K562 (cell line): ENCODE data around the gene RFC5. TPM values are rescaled to one million over a fixed set of nuclear protein-coding genes. Genes with fewer than 3 reads are reported as not detected.

Source experiments
- ILK ChIP-seq: fragments of 450-650 bp; IDR thresholded peaks from 2 replicates; pipeline ENCODE4 v1.6.1; 2016; ENCODE audit warnings: missing genetic modification characterization, low read depth, mild to moderate bottlenecking, missing compliant biosample characterization, moderate library complexity, borderline replicate concordance
- ZNF780A ChIP-seq: fragments of 250-450 bp; sonication (Bioruptor Pico); IDR thresholded peaks from 2 replicates; pipeline ENCODE4 v1.5.0; 2021; ENCODE audit warnings: mild to moderate bottlenecking
- polyA plus RNA-seq, 8 experiments: library from polyadenylated mRNA; depleted of rRNA in 4 of 8; stranded (reverse) in 5 of 8; unstranded in 3 of 8; fragments of >200 nt; fragmentation: Nextera tagmentation in 2 of 8; fragmentation: Illumina TruSeq in 1 of 8; extraction: Ambion mirVana in 2 of 8; extraction: Trizol in 1 of 8; gene quantifications; 2 replicates each; pipeline versions ENCODE4 v1.2.1 to v1.2.3, GENCODE V29; 2011 to 2014; ENCODE audit warnings: inconsistent platforms in 1 of 8, missing spikeins in 1 of 8
- total RNA-seq, 7 experiments: library from RNA; depleted of rRNA in 6 of 7; stranded (reverse); fragments of >200 nt in 6 of 7; fragmentation: Illumina TruSeq in 2 of 7; extraction: Trizol in 2 of 7; gene quantifications; 2 replicates each; pipeline versions ENCODE4 v1.2.1 to v1.2.3, GENCODE V29; 2011 to 2021; ENCODE audit warnings: low replicate concordance in 1 of 7
- TF ChIP-seq, protein P1 (sequence below), 2 experiments: fragments of 450-650 bp in 1 of 2; sonication (generic) in 1 of 2; formaldehyde crosslinking in 1 of 2; IDR thresholded peaks; 2 replicates each; pipeline versions ENCODE4 v1.7.1 to v1.9.0; 2016 to 2022; ENCODE audit warnings: inconsistent platforms in 1 of 2, mild to moderate bottlenecking in 1 of 2, missing genetic modification reagents in 1 of 2
- TF ChIP-seq, protein P2 (sequence below): fragments of 200-800 bp; sonication (Bioruptor generic); IDR thresholded peaks from 2 replicates; pipeline ENCODE4 v1.6.1; 2016; ENCODE audit warnings: missing genetic modification characterization, missing compliant biosample characterization

Gene RFC5
- total and polyA plus RNA-seq, 9 of the 15 experiments (the other 6 are each of a cell fraction or from before 2014, with no cell fraction given), result 61.8 to 189 (median 92.9) TPM

DNA sequence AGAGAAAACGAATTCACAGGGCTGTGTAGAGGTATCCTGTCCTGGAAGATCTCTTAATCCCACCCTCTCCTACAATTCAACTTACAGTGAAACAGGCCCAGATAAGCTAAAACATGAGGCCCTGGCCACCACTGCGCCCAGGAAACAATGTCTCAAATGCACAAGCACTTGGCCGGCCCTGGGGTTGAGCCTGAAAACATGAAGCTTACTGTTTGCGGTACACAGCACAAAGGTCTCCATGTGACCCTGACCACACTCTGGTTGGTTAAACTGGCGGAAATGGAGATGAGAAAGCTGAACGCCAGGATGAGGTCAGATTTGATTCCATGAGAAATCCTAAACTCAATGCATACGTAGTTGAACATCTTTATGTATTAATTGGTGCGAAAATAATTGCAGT lies 28.1 kb downstream of the RFC5 start (continued):
- TF ChIP-seq, protein P1, sequence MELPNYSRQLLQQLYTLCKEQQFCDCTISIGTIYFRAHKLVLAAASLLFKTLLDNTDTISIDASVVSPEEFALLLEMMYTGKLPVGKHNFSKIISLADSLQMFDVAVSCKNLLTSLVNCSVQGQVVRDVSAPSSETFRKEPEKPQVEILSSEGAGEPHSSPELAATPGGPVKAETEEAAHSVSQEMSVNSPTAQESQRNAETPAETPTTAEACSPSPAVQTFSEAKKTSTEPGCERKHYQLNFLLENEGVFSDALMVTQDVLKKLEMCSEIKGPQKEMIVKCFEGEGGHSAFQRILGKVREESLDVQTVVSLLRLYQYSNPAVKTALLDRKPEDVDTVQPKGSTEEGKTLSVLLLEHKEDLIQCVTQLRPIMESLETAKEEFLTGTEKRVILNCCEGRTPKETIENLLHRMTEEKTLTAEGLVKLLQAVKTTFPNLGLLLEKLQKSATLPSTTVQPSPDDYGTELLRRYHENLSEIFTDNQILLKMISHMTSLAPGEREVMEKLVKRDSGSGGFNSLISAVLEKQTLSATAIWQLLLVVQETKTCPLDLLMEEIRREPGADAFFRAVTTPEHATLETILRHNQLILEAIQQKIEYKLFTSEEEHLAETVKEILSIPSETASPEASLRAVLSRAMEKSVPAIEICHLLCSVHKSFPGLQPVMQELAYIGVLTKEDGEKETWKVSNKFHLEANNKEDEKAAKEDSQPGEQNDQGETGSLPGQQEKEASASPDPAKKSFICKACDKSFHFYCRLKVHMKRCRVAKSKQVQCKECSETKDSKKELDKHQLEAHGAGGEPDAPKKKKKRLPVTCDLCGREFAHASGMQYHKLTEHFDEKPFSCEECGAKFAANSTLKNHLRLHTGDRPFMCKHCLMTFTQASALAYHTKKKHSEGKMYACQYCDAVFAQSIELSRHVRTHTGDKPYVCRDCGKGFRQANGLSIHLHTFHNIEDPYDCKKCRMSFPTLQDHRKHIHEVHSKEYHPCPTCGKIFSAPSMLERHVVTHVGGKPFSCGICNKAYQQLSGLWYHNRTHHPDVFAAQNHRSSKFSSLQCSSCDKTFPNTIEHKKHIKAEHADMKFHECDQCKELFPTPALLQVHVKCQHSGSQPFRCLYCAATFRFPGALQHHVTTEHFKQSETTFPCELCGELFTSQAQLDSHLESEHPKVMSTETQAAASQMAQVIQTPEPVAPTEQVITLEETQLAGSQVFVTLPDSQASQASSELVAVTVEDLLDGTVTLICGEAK (IDR thresholded peaks at IDR 0.05), result no peak
- TF ChIP-seq, protein P1 (CRISPR knock-in tag; IDR thresholded peaks at IDR 0.05), result no peak
- TF ChIP-seq ZNF780A (CRISPR knock-in tag) (no peak), ILK (tag) (no peak)
- TF ChIP-seq, protein P2, sequence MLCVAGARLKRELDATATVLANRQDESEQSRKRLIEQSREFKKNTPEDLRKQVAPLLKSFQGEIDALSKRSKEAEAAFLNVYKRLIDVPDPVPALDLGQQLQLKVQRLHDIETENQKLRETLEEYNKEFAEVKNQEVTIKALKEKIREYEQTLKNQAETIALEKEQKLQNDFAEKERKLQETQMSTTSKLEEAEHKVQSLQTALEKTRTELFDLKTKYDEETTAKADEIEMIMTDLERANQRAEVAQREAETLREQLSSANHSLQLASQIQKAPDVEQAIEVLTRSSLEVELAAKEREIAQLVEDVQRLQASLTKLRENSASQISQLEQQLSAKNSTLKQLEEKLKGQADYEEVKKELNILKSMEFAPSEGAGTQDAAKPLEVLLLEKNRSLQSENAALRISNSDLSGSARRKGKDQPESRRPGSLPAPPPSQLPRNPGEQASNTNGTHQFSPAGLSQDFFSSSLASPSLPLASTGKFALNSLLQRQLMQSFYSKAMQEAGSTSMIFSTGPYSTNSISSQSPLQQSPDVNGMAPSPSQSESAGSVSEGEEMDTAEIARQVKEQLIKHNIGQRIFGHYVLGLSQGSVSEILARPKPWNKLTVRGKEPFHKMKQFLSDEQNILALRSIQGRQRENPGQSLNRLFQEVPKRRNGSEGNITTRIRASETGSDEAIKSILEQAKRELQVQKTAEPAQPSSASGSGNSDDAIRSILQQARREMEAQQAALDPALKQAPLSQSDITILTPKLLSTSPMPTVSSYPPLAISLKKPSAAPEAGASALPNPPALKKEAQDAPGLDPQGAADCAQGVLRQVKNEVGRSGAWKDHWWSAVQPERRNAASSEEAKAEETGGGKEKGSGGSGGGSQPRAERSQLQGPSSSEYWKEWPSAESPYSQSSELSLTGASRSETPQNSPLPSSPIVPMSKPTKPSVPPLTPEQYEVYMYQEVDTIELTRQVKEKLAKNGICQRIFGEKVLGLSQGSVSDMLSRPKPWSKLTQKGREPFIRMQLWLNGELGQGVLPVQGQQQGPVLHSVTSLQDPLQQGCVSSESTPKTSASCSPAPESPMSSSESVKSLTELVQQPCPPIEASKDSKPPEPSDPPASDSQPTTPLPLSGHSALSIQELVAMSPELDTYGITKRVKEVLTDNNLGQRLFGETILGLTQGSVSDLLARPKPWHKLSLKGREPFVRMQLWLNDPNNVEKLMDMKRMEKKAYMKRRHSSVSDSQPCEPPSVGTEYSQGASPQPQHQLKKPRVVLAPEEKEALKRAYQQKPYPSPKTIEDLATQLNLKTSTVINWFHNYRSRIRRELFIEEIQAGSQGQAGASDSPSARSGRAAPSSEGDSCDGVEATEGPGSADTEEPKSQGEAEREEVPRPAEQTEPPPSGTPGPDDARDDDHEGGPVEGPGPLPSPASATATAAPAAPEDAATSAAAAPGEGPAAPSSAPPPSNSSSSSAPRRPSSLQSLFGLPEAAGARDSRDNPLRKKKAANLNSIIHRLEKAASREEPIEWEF (CRISPR knock-in tag), result no peak
